BE2C (cell line): Measurements from ENCODE around the gene KIF17.

ENCODE experiments used
- DNase-seq: peaks from one replicate; pipeline ENCODE4 v3.0.0-alpha.2; 2020
- H3K27me3 ChIP-seq: fragments of 250-450 bp; sonication (Bioruptor Pico); 2 replicates; pipeline ENCODE4 v1.5.1; 2020; ENCODE audit warnings: mild to moderate bottlenecking
- H3K36me3 ChIP-seq: fragments of 250-450 bp; sonication (Bioruptor Pico); 2 replicates; pipeline ENCODE4 v1.5.1; 2020; ENCODE audit warnings: mild to moderate bottlenecking
- H3K4me1 ChIP-seq: fragments of 250-450 bp; sonication (Bioruptor Pico); 2 replicates; pipeline ENCODE4 v1.5.1; 2020
- H3K4me3 ChIP-seq: 2 replicates; pipeline ENCODE4 v1.5.1; 2011; ENCODE audit warnings: low read depth, low read length
- H3K9me3 ChIP-seq: fragments of 250-450 bp; sonication (Bioruptor Pico); 2 replicates; pipeline ENCODE4 v1.5.1; 2020
- CTCF ChIP-seq: IDR thresholded peaks from 2 replicates; pipeline ENCODE4 v1.5.1; 2012; ENCODE audit warnings: mild to moderate bottlenecking, low read depth, low read length

The KIF17 gene

GRCh38 chr1:20708891-20709290, 8.9 kb downstream of the KIF17 start:
- Histone ChIP-seq H3K27me3 (no peaks in the 10 kb centered on the region), H3K4me3 (no peak overlapping the region), H3K36me3 (no peaks in the 10 kb centered on the region), H3K9me3 (no peaks in the 10 kb centered on the region), H3K4me1 (no peaks in the 10 kb centered on the region)
- TF ChIP-seq CTCF, result no peak
- no peak for DNase-seq

- no peak for TF ChIP-seq CTCF
- no peaks in the 10 kb centered on the region for H3K9me3 ChIP-seq
- H3K36me3 ChIP-seq, result no peaks in the 10 kb centered on the region
- no peaks in the 10 kb centered on the region for H3K4me1 ChIP-seq
- no peaks in the 10 kb centered on the region for H3K27me3 ChIP-seq
- no peak overlapping the region for H3K4me3 ChIP-seq
- DNase-seq, result no peak
Measured at GRCh38 chr1:20708057-20708456, 9.8 kb downstream of the KIF17 start.

GRCh38 chr1:20706841-20707240, 11.0 kb downstream of the KIF17 start:
- Histone ChIP-seq H3K4me1 (no peaks in the 10 kb centered on the region), H3K27me3 (no peaks in the 10 kb centered on the region), H3K4me3 (no peak overlapping the region), H3K9me3 (no peaks in the 10 kb centered on the region), H3K36me3 (no peaks in the 10 kb centered on the region)
- TF ChIP-seq CTCF, result no peak
- DNase-seq, result no peak

GRCh38 chr1:20705203-20705755, 12.5 kb downstream of the KIF17 start:
- Histone ChIP-seq H3K9me3 (no peaks in the 10 kb centered on the region), H3K27me3 (no peaks in the 10 kb centered on the region), H3K4me1 (no peaks in the 10 kb centered on the region), H3K36me3 (no peaks in the 10 kb centered on the region), H3K4me3 (no peak overlapping the region)
- no peak for DNase-seq
- TF ChIP-seq CTCF, result no peak

- no peaks in the 10 kb centered on the region for H3K9me3 ChIP-seq
- no peaks in the 10 kb centered on the region for H3K36me3 ChIP-seq
- H3K27me3 ChIP-seq, result no peaks in the 10 kb centered on the region
- TF ChIP-seq CTCF, result no peak
- H3K4me1 ChIP-seq, result no peaks in the 10 kb centered on the region
- no peak overlapping the region for H3K4me3 ChIP-seq
- no peak for DNase-seq
Measured at GRCh38 chr1:20704390-20705202, 13.2 kb downstream of the KIF17 start.

- H3K36me3 ChIP-seq, result no peaks in the 10 kb centered on the region
- H3K4me1 ChIP-seq, result no peaks in the 10 kb centered on the region
- no peak for TF ChIP-seq CTCF
- no peaks in the 10 kb centered on the region for H3K9me3 ChIP-seq
- H3K27me3 ChIP-seq, result no peaks in the 10 kb centered on the region
- DNase-seq, result no peak
- no peak overlapping the region for H3K4me3 ChIP-seq
Measured at GRCh38 chr1:20703124-20703756, 14.6 kb downstream of the KIF17 start.
